Measurements from ENCODE around the gene SLC5A11. TPM values are rescaled to one million over a fixed set of nuclear protein-coding genes. Genes with fewer than 3 reads are reported as not detected.

SLC5A11 gene
- total RNA-seq, 1 experiment from 2014 or later, result 0.22 TPM

GRCh38 chr16:24836836-24837235, 8.9 kb upstream of the SLC5A11 start:
- no peaks in the 10 kb centered on the region for H3K27me3 ChIP-seq (ENCODE audit: insufficient read depth, low read length)
- no peak overlapping the region for H2BK20ac ChIP-seq (ENCODE audit: low read depth, low read length, poor library complexity, severe bottlenecking)
- no peaks in the 10 kb centered on the region for H3K4me1 ChIP-seq (ENCODE audit: insufficient read depth, low read length)
- no peak overlapping the region for H3K27ac ChIP-seq (ENCODE audit: insufficient read length, low read depth, low read length)
- no peaks in the 10 kb centered on the region for H3K9me3 ChIP-seq (ENCODE audit: control insufficient read depth, low read depth, low read length)
- no peak overlapping the region for H2BK120ac ChIP-seq (ENCODE audit: low read depth, low read length, poor library complexity, severe bottlenecking)
- no peak overlapping the region for H3K18ac ChIP-seq (ENCODE audit: insufficient read length, low read depth, low read length)
- no peak overlapping the region for H2BK15ac ChIP-seq (ENCODE audit: low read depth, low read length)
- no peak overlapping the region for H2BK12ac ChIP-seq (ENCODE audit: insufficient read length, low read depth, low read length)
- no peak overlapping the region for H2AK5ac ChIP-seq (ENCODE audit: insufficient read length, low read length)
- no peak overlapping the region for H2BK5ac ChIP-seq (ENCODE audit: insufficient read length, low read length)
- H3T11ph ChIP-seq (ENCODE audit: low read length), result no peak overlapping the region
- no peak overlapping the region for H4K8ac ChIP-seq (replicated peaks; ENCODE audit: insufficient read length, low read depth, low read length)
- H3K9ac ChIP-seq (ENCODE audit: extremely low read depth, insufficient read length, low read length), result no peak overlapping the region
- Mint-ChIP-seq H3K9me3 (no peaks in the 10 kb centered on the region; a peak in 1 of 5 replicates), H3K27ac (no peak overlapping the region), H3K36me3 (ENCODE audit: insufficient read depth in 1 of 3, low read depth in 3 of 3) (no peaks in the 10 kb centered on the region), H3K27me3 (ENCODE audit: low read depth) (no peaks in the 10 kb centered on the region), H3K4me1 (peaks cover 0 to 3% of the 10 kb centered on the region in 2 experiments; a peak in 1 of 4 replicates), H3K4me3 (no peak overlapping the region)
- 100% methylated on average over 2 of the region's 6 CpGs for WGBS (ENCODE audit: extremely low coverage, insufficient read length, low lambda C conversion rate)
- no peak overlapping the region for H3K23ac ChIP-seq (ENCODE audit: insufficient read length, low read depth, low read length)
- DNase-seq, result no peak
- H3K14ac ChIP-seq (ENCODE audit: insufficient read depth, low read length), result no peak overlapping the region
- H4K5ac ChIP-seq (ENCODE audit: insufficient read length, low read depth, low read length), result no peak overlapping the region
- H3K79me2 ChIP-seq (ENCODE audit: insufficient read depth, low read length), result no peaks in the 10 kb centered on the region
- no peaks in the 10 kb centered on the region for H3K79me1 ChIP-seq (ENCODE audit: insufficient read depth, low read depth, low read length, poor library complexity, severe bottlenecking)
- H4K91ac ChIP-seq (ENCODE audit: insufficient read length, low read depth, low read length), result no peak overlapping the region
- TF ChIP-seq CTCF (conservative IDR thresholded peaks at IDR 0.05), result no peak
- H3K56ac ChIP-seq (ENCODE audit: insufficient read length, low read depth, low read length), result no peak overlapping the region
- no peak overlapping the region for H2AFZ ChIP-seq (ENCODE audit: low read length)
- H3K4me2 ChIP-seq (ENCODE audit: insufficient read depth, insufficient read length, low read length), result no peak overlapping the region
- no peak overlapping the region for H3K4ac ChIP-seq (ENCODE audit: low read depth, low read length)
- no peaks in the 10 kb centered on the region for H3K23me2 ChIP-seq (ENCODE audit: insufficient read length, low read depth, low read length, poor library complexity, severe bottlenecking)
- no peaks in the 10 kb centered on the region for H4K20me1 ChIP-seq (ENCODE audit: control insufficient read depth, insufficient read depth, insufficient read length)

Data from H9 (cell line).